Measurements from ENCODE around the gene OTUD7B. TPM values are rescaled to one million over a fixed set of nuclear protein-coding genes. Genes with fewer than 3 reads are reported as not detected.
A peak's percentile ranks its signal among the peaks of the same experiment; 100 is the strongest.

Gene OTUD7B
- total and polyA plus RNA-seq, 2 donors from 2014 or later: 3.4 to 28.1 TPM

GRCh38 chr1:149927563-149928400, 82.7 kb downstream of the OTUD7B start, which contains the start of gene SF3B4:
TSS of gene SF3B4 (minus strand) at chr1:149927803. CDS start at chr1:149927759, 44 bp downstream.
- H3K9ac ChIP-seq (ENCODE audit: low read length in 3 of 3): peak within 1 kb of the TSS; percentile 86 to 90 (median 87)
- peak; percentile 96 to 98 (median 98) for DNase-seq
- H3K27me3 ChIP-seq (ENCODE audit: control insufficient read depth, insufficient read depth, low read length): no peaks in the 10 kb centered on the region
- H3K9me3 ChIP-seq (ENCODE audit: control insufficient read depth in 2 of 3, insufficient read depth in 1 of 3, low read length in 3 of 3): no peaks in the 10 kb centered on the region
- peaks cover 5 to 18% (median 18%) of the 10 kb centered on the region in 3 donors for H3K4me1 ChIP-seq (ENCODE audit: control insufficient read depth in 2 of 3, insufficient read depth in 2 of 3, low read depth in 1 of 3, low read length in 3 of 3)
- peak within 1 kb of the TSS; percentile 92 to 97 (median 94) for H3K4me3 ChIP-seq (ENCODE audit: low read length in 3 of 3)
- intact Hi-C loops (cut with DNase I): no loop called here
- H3K27ac ChIP-seq (ENCODE audit: low read depth in 2 of 2, low read length in 2 of 2): peak within 1 kb of the TSS; percentile 90 to 91
- FAIRE-seq: no peak
- peaks cover 12 to 54% (median 33%) of the 10 kb centered on the region in 3 donors for H3K36me3 ChIP-seq (ENCODE audit: control insufficient read depth in 2 of 3, insufficient read depth in 3 of 3, low read length in 3 of 3)
- peak; percentile 11 for TF ChIP-seq CTCF (IDR thresholded peaks at IDR 0.05; ENCODE audit: borderline replicate concordance, extremely low read depth, insufficient read depth)

- no peaks in the 10 kb centered on the region for H3K9me3 ChIP-seq (ENCODE audit: control insufficient read depth in 2 of 3, insufficient read depth in 1 of 3, low read length in 3 of 3)
- H3K27me3 ChIP-seq (ENCODE audit: control insufficient read depth, insufficient read depth, low read length): no peaks in the 10 kb centered on the region
- H3K4me1 ChIP-seq (ENCODE audit: control insufficient read depth in 2 of 3, insufficient read depth in 2 of 3, low read depth in 1 of 3, low read length in 3 of 3): peaks cover 5 to 18% (median 18%) of the 10 kb centered on the region in 3 donors
- peaks cover 12 to 54% (median 34%) of the 10 kb centered on the region in 3 donors for H3K36me3 ChIP-seq (ENCODE audit: control insufficient read depth in 2 of 3, insufficient read depth in 3 of 3, low read length in 3 of 3)
- peak overlapping the region; percentile 90 to 91 for H3K27ac ChIP-seq (ENCODE audit: low read depth in 2 of 2, low read length in 2 of 2)
- H3K4me3 ChIP-seq (ENCODE audit: low read length in 3 of 3): peak overlapping the region; percentile 92 to 97 (median 94)
- TF ChIP-seq CTCF (IDR thresholded peaks at IDR 0.05; ENCODE audit: borderline replicate concordance, extremely low read depth, insufficient read depth): no peak
- intact Hi-C loops (cut with DNase I): no loop called here
- FAIRE-seq: no peak
- DNase-seq: peak in 1 of 5 donors; percentile 41
- H3K9ac ChIP-seq (ENCODE audit: low read length in 3 of 3): peak overlapping the region; percentile 83 to 87 (median 86)
These were observed 83.4 kb downstream of the OTUD7B start for GRCh38 chr1:149927056-149927562.

- intact Hi-C loops (cut with DNase I): no loop called here
- FAIRE-seq (no peak), DNase-seq (no peak)
- H3K9ac ChIP-seq (ENCODE audit: low read length in 3 of 3): no peak overlapping the region
- no peak for TF ChIP-seq CTCF (IDR thresholded peaks at IDR 0.05; ENCODE audit: borderline replicate concordance, extremely low read depth, insufficient read depth)
- H3K36me3 ChIP-seq (ENCODE audit: control insufficient read depth in 2 of 3, insufficient read depth in 3 of 3, low read length in 3 of 3): peaks cover 12 to 48% (median 29%) of the 10 kb centered on the region in 3 donors
- peaks cover 5 to 18% (median 18%) of the 10 kb centered on the region in 3 donors for H3K4me1 ChIP-seq (ENCODE audit: control insufficient read depth in 2 of 3, insufficient read depth in 2 of 3, low read depth in 1 of 3, low read length in 3 of 3)
- peak overlapping the region in 2 of 3 donors; percentile 1 to 94 for H3K4me3 ChIP-seq (ENCODE audit: low read length in 3 of 3)
- no peak overlapping the region for H3K27ac ChIP-seq (ENCODE audit: low read depth in 2 of 2, low read length in 2 of 2)
- H3K27me3 ChIP-seq (ENCODE audit: control insufficient read depth, insufficient read depth, low read length): no peaks in the 10 kb centered on the region
- H3K9me3 ChIP-seq (ENCODE audit: control insufficient read depth in 2 of 3, insufficient read depth in 1 of 3, low read length in 3 of 3): no peaks in the 10 kb centered on the region
These were observed 84.2 kb downstream of the OTUD7B start for GRCh38 chr1:149926296-149926695.
